Astrocyte (in vitro differentiated cells and primary cell): ENCODE data around the gene GGACT.

ENCODE experiments used
- EZH2 ChIP-seq: IDR thresholded peaks from 2 replicates; pipeline ENCODE4 v1.6.1; 2012; ENCODE audit warnings: mild to moderate bottlenecking, low read length, inconsistent platforms; ENCODE audit not compliant: insufficient read depth
- TF ChIP-seq, protein P1 (sequence below): IDR thresholded peaks from 2 replicates; pipeline ENCODE4 v1.5.1; 2011; ENCODE audit warnings: low read depth, mild to moderate bottlenecking, inconsistent platforms, low read length, moderate library complexity; ENCODE audit not compliant: insufficient read depth

DNA sequence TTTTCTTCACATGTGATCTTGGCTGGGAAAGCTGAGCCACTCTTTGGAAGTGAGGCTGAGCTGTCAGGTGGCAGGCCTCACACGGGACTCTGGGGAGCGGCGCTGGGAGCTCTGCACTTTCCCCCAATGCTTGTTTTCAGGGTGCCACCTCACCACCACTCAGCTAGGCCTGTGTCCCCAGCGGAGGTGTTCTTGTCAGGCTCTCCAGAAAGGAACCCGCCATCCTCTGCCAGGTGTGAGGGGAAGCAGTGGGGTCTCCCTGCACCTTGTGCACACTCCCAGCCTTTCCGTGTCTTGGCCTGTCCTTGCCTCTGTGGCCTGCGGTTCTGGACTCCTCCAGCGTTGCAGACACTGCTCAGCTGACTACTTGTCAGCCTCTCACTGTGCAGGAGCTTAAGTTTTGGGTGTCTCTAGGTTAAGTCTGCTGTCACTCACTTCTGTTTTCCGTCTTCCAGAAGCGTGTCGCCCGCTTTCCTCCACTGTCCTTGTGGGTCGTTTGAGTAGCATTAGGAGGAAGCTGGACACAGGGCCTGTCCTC, 51.9 kb downstream of the GGACT start:
- TF ChIP-seq, protein P1, sequence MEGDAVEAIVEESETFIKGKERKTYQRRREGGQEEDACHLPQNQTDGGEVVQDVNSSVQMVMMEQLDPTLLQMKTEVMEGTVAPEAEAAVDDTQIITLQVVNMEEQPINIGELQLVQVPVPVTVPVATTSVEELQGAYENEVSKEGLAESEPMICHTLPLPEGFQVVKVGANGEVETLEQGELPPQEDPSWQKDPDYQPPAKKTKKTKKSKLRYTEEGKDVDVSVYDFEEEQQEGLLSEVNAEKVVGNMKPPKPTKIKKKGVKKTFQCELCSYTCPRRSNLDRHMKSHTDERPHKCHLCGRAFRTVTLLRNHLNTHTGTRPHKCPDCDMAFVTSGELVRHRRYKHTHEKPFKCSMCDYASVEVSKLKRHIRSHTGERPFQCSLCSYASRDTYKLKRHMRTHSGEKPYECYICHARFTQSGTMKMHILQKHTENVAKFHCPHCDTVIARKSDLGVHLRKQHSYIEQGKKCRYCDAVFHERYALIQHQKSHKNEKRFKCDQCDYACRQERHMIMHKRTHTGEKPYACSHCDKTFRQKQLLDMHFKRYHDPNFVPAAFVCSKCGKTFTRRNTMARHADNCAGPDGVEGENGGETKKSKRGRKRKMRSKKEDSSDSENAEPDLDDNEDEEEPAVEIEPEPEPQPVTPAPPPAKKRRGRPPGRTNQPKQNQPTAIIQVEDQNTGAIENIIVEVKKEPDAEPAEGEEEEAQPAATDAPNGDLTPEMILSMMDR, result no peak
- no peak for TF ChIP-seq EZH2
